ENCODE measurements around the gene AKR1D1. TPM values are rescaled to one million over a fixed set of nuclear protein-coding genes. Genes with fewer than 3 reads are reported as not detected.

The AKR1D1 gene
- total and polyA plus RNA-seq, 10 of the 15 experiments (the other 5 are each of a cell fraction or from before 2014, with no cell fraction given): 0.09 to 0.34 TPM; not detected in 8

DNA sequence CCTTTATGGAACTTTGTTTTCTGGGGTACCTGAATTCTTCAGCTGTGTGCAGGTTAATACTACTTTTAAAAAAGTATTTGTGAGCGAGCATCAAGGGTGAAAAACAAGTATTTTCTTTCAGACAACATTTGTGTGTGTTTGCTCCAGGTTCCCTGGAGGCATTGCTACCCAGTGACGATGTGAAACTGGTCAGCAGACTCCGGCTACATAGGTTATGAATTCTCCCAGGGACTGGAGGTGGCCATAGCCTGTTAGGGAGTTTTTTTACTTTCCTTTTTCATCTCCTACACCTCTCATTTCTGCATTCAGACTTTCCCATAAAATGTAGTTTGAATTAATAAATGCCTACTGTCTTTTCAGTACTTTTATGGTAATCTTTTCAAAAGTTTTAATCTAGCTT is 7.6 kb downstream of the AKR1D1 start:
- WGBS (ENCODE audit: insufficient coverage, insufficient replicate concordance, low lambda C conversion rate, missing lambda C conversion rate): 27% methylated on average over 3 of the region's 3 CpGs
- FAIRE-seq: no peak
- H3K4me1 ChIP-seq (ENCODE audit: control insufficient read depth, insufficient read depth, low read length): no peaks in the 10 kb centered on the region
- in situ Hi-C loops (cut with MboI): no loop called here
- no peak overlapping the region for H3K4me3 ChIP-seq
- no peaks in the 10 kb centered on the region for H3K36me3 ChIP-seq (ENCODE audit: control insufficient read depth in 2 of 2, insufficient read depth in 2 of 2, low read length in 1 of 2)
- ChIA-PET SMC1A (ENCODE audit: uncharacterized antibody, unreplicated experiment) (interaction anchor here (0.7 to 1.1 kb wide), 3 partner anchors 60 to 563 kb away, joined by 3 read pairs; no protein-coding TSS in a partner anchor), CTCF (interaction anchor here (1.3 to 1.5 kb wide), 2 partner anchors 27 to 78 kb away, joined by 3 to 4 read pairs; no protein-coding TSS in a partner anchor), POLR2A (no interaction called here), RAD21 (ENCODE audit: unreplicated experiment) (no interaction called here)
- no peaks in the 10 kb centered on the region for H3K9me3 ChIP-seq (replicated peaks; ENCODE audit: control insufficient read depth, insufficient read depth, low read length)
- no peak overlapping the region; the same call in 1 of the 2 replicates for H2AFZ ChIP-seq (ENCODE audit: control insufficient read depth, low read depth, low read length)
- DNase-seq (ENCODE audit: low read depth, low spot score): no peak
- intact Hi-C loops (cut with micrococcal nuclease; ENCODE audit: unreplicated experiment): no loop called here
- H3K4me2 ChIP-seq (ENCODE audit: control insufficient read depth, insufficient read depth): no peak overlapping the region
- TF ChIP-seq MXI1 (IDR thresholded peaks at IDR 0.05; ENCODE audit: low read depth, low read length) (no peak), KAT2A (conservative IDR thresholded peaks at IDR 0.05; ENCODE audit: control insufficient read depth, low read depth, low read length) (no peak), SRF (IDR thresholded peaks at IDR 0.05; ENCODE audit: low read depth in 2 of 2, low read length in 2 of 2) (no peak), ELK1 (IDR thresholded peaks at IDR 0.05; ENCODE audit: low read depth, low read length) (no peak), CHD4 (IDR thresholded peaks at IDR 0.05) (no peak)
- TF ChIP-seq, protein P1, sequence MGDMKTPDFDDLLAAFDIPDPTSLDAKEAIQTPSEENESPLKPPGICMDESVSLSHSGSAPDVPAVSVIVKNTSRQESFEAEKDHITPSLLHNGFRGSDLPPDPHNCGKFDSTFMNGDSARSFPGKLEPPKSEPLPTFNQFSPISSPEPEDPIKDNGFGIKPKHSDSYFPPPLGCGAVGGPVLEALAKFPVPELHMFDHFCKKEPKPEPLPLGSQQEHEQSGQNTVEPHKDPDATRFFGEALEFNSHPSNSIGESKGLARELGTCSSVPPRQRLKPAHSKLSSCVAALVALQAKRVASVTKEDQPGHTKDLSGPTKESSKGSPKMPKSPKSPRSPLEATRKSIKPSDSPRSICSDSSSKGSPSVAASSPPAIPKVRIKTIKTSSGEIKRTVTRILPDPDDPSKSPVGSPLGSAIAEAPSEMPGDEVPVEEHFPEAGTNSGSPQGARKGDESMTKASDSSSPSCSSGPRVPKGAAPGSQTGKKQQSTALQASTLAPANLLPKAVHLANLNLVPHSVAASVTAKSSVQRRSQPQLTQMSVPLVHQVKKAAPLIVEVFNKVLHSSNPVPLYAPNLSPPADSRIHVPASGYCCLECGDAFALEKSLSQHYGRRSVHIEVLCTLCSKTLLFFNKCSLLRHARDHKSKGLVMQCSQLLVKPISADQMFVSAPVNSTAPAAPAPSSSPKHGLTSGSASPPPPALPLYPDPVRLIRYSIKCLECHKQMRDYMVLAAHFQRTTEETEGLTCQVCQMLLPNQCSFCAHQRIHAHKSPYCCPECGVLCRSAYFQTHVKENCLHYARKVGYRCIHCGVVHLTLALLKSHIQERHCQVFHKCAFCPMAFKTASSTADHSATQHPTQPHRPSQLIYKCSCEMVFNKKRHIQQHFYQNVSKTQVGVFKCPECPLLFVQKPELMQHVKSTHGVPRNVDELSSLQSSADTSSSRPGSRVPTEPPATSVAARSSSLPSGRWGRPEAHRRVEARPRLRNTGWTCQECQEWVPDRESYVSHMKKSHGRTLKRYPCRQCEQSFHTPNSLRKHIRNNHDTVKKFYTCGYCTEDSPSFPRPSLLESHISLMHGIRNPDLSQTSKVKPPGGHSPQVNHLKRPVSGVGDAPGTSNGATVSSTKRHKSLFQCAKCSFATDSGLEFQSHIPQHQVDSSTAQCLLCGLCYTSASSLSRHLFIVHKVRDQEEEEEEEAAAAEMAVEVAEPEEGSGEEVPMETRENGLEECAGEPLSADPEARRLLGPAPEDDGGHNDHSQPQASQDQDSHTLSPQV (IDR thresholded peaks at IDR 0.05): no peak
- ATAC-seq: no peak
- no TSS peak for BruUV-seq (replicated peaks)
- no peak overlapping the region for H3K27ac ChIP-seq (ENCODE audit: control insufficient read depth, insufficient read depth)
- H3K27me3 ChIP-seq (replicated peaks in 1 of 2; ENCODE audit: control insufficient read depth in 2 of 2, insufficient read depth in 2 of 2, low read length in 1 of 2): no peaks in the 10 kb centered on the region
- no peak overlapping the region for H3K9ac ChIP-seq (ENCODE audit: control insufficient read depth, insufficient read depth, low read length)
- H3K79me2 ChIP-seq (ENCODE audit: control insufficient read depth, insufficient read depth, low read length): no peaks in the 10 kb centered on the region
- H4K20me1 ChIP-seq (ENCODE audit: control insufficient read depth, insufficient read depth): no peaks in the 10 kb centered on the region

All from GM12878 (cell line).